Endodermal cell (in vitro differentiated cells): ENCODE data around the gene PACSIN2. TPM values are rescaled to one million over a fixed set of nuclear protein-coding genes. Genes with fewer than 3 reads are reported as not detected.
A peak's percentile ranks its signal among the peaks of the same experiment; 100 is the strongest.

Experiments used
- DNase-seq: peaks from one replicate; pipeline ENCODE4 v3.0.0-alpha.2; 2017
- H3K27ac ChIP-seq: 2 replicates; pipeline ENCODE4 v1.5.1; 2013; ENCODE audit warnings: mild to moderate bottlenecking, low read depth, low read length, moderate library complexity
- H3K27me3 ChIP-seq: 2 replicates; pipeline ENCODE4 v1.6.1; 2013; ENCODE audit warnings: mild to moderate bottlenecking, low read length, moderate library complexity; ENCODE audit not compliant: insufficient read depth, control insufficient read depth, poor library complexity, severe bottlenecking
- H3K36me3 ChIP-seq: 2 replicates; pipeline ENCODE4 v1.7.0; 2013; ENCODE audit warnings: mild to moderate bottlenecking, low read length, moderate library complexity; ENCODE audit not compliant: control insufficient read depth, insufficient read depth
- H3K4me1 ChIP-seq: one replicate; pipeline ENCODE4 v1.7.0; 2013; ENCODE audit warnings: low read length; ENCODE audit not compliant: control insufficient read depth, insufficient read depth
- H3K4me3 ChIP-seq: 2 replicates; pipeline ENCODE4 v1.5.1; 2013; ENCODE audit warnings: mild to moderate bottlenecking, low read length, moderate library complexity
- H3K9ac ChIP-seq: 2 replicates; pipeline ENCODE4 v1.6.1; 2013; ENCODE audit warnings: mild to moderate bottlenecking, low read length, moderate library complexity; ENCODE audit not compliant: poor library complexity, severe bottlenecking; ENCODE audit errors: extremely low read depth
- H3K9me3 ChIP-seq: 2 replicates; pipeline ENCODE4 v1.6.1; 2013; ENCODE audit warnings: mild to moderate bottlenecking, low read length, moderate library complexity; ENCODE audit not compliant: control insufficient read depth
- H3K27ac Mint-ChIP-seq: 2 replicates; pipeline ENCODE4 v1.8.0; 2020; ENCODE audit warnings: mixed read lengths
- H3K27me3 Mint-ChIP-seq: 2 replicates; pipeline ENCODE4 v1.8.0; 2021; ENCODE audit warnings: mild to moderate bottlenecking, mixed read lengths; ENCODE audit not compliant: insufficient read depth
- H3K36me3 Mint-ChIP-seq: 2 replicates; pipeline ENCODE4 v1.8.0; 2020; ENCODE audit warnings: low read depth, mixed read lengths
- H3K4me1 Mint-ChIP-seq: 2 replicates; pipeline ENCODE4 v1.8.0; 2020; ENCODE audit warnings: mixed read lengths
- H3K4me3 Mint-ChIP-seq: 2 replicates; pipeline ENCODE4 v1.8.0; 2020; ENCODE audit warnings: mild to moderate bottlenecking, moderate library complexity, mixed read lengths
- H3K9me3 Mint-ChIP-seq: 2 replicates; pipeline ENCODE4 v1.8.0; 2020; ENCODE audit warnings: mild to moderate bottlenecking, mixed read lengths
- WGBS, 2 experiments: methylation state at CpG; one replicate each; pipeline versions ENCODE4 v1.1.5 to v1.1.7; 2013; ENCODE audit warnings: missing lambda C conversion rate in 2 of 2, mixed read lengths in 1 of 2; ENCODE audit not compliant: insufficient coverage in 1 of 2, insufficient read length in 1 of 2; 5-methylcytosine and 5-hydroxymethylcytosine counted together
- total RNA-seq, 2 donors: library from RNA; stranded (reverse); fragmentation: NEBNext Ultra II Directional in 1 of 2; extraction: Animal tissue kit (Norgen Biotek cat#: 25700) in 1 of 2; gene quantifications; 2 replicates in 1 of 2; 3 replicates in 1 of 2; pipeline ENCODE4 v1.2.1, GENCODE V29; 2021
- TF ChIP-seq, protein P1 (sequence below): fragments of 200-600 bp; sonication (generic); conservative IDR thresholded peaks from 2 replicates; pipeline ENCODE4 v1.5.0; 2021; ENCODE audit warnings: antibody characterized with exemption, mild to moderate bottlenecking

The PACSIN2 gene
- total RNA-seq, 2 donors from 2014 or later, result 60.7 to 61.4 TPM

DNA sequence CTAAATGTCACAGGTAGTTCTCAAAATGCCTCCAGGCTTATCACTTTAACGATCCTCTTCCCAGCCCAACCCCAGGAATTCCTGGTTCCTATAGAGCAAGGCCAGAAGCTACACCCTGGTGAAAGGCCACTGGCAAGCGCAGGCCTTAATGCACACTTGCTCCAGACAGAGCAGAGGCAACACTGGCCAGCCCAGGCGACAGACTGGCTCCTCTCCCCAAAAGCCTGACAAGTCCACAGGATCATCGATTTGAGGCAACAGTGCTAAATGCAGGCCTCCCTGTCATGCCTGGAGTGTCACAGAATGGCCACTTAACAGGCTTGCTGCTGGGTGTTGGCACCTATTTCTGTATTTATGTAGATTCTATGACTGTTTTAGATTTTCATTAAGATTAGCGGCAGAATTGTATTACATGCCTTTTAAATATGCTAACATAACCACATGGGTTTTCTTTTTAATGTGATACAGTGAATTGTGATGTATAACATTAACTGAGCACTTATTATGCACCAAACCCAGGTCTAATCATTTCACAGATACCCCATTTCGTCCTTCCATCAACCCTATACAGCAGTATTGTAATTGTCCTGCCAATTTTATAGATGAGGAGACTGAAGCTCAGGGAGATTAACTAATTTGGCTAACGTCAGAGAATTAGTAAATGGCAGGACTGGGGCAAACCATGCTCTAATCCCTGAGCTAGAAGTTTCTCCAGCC lies 38.6 kb downstream of the PACSIN2 start:
- H3K27ac Mint-ChIP-seq, result peak overlapping the region; percentile 67
- no peak overlapping the region for H3K9ac ChIP-seq
- H3K27me3 Mint-ChIP-seq, result no peaks in the 10 kb centered on the region

DNA sequence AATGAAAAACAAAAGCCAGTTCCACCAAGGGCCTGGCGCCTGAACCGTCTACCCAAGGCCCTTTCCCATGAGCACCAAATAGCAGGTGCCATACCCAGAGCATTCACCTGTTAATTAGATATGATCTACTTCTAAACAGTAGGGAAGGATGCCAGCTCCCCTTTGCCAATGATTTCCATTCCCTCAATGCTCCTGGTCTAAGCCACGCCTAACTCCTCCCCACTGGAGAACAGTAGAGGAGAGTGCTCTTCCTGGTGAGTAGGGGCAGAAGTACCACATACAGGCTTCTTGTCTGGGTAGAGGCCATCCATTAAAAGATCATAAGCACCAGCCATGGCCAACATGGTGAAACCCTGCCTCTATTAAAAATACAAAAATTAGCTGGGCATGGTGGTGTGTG lies 40.7 kb downstream of the PACSIN2 start:
- TF ChIP-seq, protein P1, sequence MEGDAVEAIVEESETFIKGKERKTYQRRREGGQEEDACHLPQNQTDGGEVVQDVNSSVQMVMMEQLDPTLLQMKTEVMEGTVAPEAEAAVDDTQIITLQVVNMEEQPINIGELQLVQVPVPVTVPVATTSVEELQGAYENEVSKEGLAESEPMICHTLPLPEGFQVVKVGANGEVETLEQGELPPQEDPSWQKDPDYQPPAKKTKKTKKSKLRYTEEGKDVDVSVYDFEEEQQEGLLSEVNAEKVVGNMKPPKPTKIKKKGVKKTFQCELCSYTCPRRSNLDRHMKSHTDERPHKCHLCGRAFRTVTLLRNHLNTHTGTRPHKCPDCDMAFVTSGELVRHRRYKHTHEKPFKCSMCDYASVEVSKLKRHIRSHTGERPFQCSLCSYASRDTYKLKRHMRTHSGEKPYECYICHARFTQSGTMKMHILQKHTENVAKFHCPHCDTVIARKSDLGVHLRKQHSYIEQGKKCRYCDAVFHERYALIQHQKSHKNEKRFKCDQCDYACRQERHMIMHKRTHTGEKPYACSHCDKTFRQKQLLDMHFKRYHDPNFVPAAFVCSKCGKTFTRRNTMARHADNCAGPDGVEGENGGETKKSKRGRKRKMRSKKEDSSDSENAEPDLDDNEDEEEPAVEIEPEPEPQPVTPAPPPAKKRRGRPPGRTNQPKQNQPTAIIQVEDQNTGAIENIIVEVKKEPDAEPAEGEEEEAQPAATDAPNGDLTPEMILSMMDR, result no peak
- no peak overlapping the region for H3K4me3 ChIP-seq
- H3K27ac Mint-ChIP-seq, result no peak overlapping the region
- H3K27me3 Mint-ChIP-seq, result no peaks in the 10 kb centered on the region
- H3K9me3 Mint-ChIP-seq, result peaks cover 20% of the 10 kb centered on the region
- H3K27me3 ChIP-seq, result no peaks in the 10 kb centered on the region
- DNase-seq, result no peak
- peaks cover 16% of the 10 kb centered on the region for H3K36me3 ChIP-seq
- H3K4me1 Mint-ChIP-seq, result peaks cover 30% of the 10 kb centered on the region
- H3K27ac ChIP-seq, result no peak overlapping the region
- peaks cover 20% of the 10 kb centered on the region for H3K36me3 Mint-ChIP-seq
- H3K4me3 Mint-ChIP-seq, result no peak overlapping the region
- H3K9me3 ChIP-seq, result peaks cover 11% of the 10 kb centered on the region
- WGBS, 2 experiments, result 90 to 94% methylated on average over 2 to 3 of the region's 3 CpGs
- no peak overlapping the region for H3K9ac ChIP-seq
- H3K4me1 ChIP-seq, result peaks cover 23% of the 10 kb centered on the region

More for the DNA sequence above, 38.6 kb downstream of the PACSIN2 start:
- TF ChIP-seq, protein P1, result no peak
- H3K36me3 ChIP-seq, result peaks cover 6% of the 10 kb centered on the region
- 67 to 77% methylated on average over 6 of the region's 7 CpGs for WGBS, 2 experiments
- DNase-seq, result peak; percentile 79
- H3K4me3 ChIP-seq, result no peak overlapping the region
- no peaks in the 10 kb centered on the region for H3K9me3 ChIP-seq
- no peaks in the 10 kb centered on the region for H3K27me3 ChIP-seq
- no peak overlapping the region for H3K27ac ChIP-seq
- H3K4me3 Mint-ChIP-seq, result no peak overlapping the region
- peaks cover 6% of the 10 kb centered on the region for H3K36me3 Mint-ChIP-seq
- H3K4me1 Mint-ChIP-seq, result peaks cover 30% of the 10 kb centered on the region
- H3K9me3 Mint-ChIP-seq, result peaks cover 8% of the 10 kb centered on the region
- H3K4me1 ChIP-seq, result peaks cover 23% of the 10 kb centered on the region

DNA sequence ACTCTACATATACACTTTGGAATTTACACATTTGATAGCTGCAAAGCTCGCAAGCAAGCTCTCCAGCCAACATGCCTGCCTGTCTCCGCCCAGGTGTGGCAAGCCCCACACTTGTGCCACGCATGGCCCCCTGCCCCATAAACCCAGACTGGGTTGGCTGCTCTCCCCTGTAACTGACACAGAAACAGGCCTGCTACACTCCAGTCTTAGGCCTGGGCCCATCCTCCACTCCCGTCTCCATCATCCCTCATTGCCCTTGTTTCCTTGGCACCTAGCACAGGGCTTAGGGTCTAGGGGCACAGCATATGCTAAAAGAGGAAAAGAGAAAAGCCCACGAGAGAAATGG lies 41.4 kb downstream of the PACSIN2 start:
- Histone ChIP-seq H3K9me3 (peaks cover 11% of the 10 kb centered on the region), H3K4me1 (peaks cover 19% of the 10 kb centered on the region), H3K27ac (no peak overlapping the region), H3K4me3 (no peak overlapping the region), H3K27me3 (no peaks in the 10 kb centered on the region), H3K36me3 (peaks cover 24% of the 10 kb centered on the region), H3K9ac (no peak overlapping the region)
- Mint-ChIP-seq H3K9me3 (peaks cover 20% of the 10 kb centered on the region), H3K27me3 (no peaks in the 10 kb centered on the region), H3K4me1 (peaks cover 26% of the 10 kb centered on the region), H3K36me3 (peaks cover 20% of the 10 kb centered on the region), H3K27ac (peak overlapping the region; percentile 27), H3K4me3 (no peak overlapping the region)
- no peak for DNase-seq
- TF ChIP-seq, protein P1, result no peak
- WGBS, 2 experiments, result 88 to 90% methylated on average over 4 to 5 of the region's 5 CpGs
